NCI-H2196 (cell line): Measurements from ENCODE around the gene CDC42EP3.

Experiments used
- DNase-seq: peaks from one replicate; lab custom pipeline; 2025; ENCODE audit not compliant: unreplicated experiment; lab: John Stamatoyannopoulos, UW

The CDC42EP3 gene

DNA sequence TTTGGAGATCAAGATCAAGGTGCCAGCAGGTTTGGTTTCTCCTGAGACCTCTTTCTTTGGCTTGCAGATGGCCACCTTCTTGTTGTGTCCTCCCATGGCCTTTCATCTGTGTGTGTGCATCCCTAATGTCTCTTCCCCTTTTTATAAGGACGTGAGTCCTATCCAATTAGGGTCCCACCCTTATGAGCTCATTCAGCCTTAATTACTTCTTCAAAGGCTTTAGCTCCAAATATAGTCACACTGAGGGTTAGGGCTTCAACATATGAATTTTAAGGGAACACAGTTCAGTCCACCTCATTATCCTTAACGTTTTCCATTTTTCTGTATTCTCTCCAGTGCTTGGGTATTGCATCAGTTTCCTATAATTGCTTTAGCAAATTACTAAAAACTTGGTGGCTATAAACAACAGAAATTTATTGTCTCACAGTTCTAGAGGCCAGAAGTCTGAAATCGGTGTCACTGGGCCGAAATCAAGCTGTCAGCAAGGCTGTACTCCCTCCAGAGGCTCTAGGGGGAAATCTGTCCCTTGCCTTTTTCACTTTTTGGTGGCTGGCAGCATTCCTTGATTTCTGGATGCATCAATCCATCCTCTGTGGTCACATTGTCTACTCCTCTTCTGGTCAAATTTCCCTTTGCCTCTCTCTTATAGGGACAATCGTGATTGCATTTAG, 34.1 kb downstream of the CDC42EP3 start:
- DNase-seq = no peak

DNA sequence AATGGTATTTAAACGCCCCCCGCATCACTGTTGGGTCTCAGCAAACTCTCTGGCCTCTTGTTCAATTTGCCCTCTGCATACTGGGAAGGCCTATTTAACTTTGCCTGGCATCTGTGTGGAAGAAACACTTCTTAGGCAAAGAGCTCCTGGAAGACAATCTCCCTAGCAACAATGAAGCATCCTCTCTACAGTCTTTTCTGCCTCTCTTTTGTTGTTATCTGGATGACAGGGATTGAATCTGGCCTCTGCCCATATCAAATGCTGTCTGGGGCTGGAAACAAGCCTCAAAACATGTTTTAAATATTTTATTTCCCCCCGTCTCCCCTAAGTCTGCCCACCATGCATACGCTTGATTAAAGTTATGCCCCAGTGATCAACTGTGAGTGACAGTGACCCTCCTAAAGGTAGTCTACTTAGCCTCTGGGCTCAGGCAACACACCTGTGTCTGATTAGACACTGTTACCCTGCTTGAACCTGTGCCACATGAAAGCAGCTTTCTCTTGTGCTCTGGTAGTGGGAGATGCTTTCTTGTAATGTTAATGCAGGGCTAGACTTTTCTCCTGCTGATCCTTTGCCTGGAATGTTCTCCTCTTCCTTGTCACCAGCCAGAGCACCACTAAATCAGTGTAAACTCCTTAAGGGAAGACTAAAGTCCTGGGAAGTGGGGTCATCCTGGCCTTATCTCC, 34.9 kb downstream of the CDC42EP3 start:
- DNase-seq = no peak

DNA sequence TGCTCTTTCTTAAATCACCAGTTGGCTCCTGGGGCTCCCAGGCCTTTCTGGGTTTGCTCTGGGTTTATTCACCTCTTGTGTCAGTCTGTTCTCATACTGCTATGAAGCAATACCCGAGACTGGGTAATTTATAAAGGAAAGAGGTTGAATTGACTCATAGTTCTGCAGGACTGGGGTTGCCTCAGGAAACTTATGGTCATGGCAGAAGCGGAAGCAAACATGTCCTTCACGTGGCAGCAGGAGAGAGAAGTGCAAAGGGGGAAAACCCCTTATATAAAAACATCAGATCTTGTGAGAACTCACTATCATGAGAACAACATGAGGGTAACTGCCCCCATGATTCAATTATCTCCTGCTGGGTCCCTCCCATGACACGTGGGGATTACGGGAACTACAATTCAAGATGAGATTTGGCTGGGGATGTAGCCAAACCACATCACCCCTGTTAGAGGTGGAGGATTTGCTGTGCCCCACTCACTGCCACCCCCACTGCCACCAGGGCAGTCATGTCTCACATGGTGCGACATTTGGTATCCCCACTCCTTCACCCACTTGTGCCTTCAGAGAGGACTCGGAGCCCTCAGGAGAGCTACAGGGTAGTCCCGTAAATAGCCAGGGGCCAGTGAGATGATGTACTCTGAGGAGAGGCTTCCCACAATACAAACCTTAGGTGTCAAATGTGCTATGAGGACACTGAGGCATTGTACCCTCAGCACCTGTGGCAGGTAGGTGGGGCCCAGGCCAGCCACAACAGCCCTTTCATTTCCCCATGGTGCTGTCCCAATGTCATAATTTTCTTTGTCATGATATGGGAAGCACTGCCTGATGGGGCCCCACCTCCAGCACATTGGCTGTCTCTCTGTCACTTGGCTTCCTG, 35.7 kb downstream of the CDC42EP3 start:
- DNase-seq = no peak

DNA sequence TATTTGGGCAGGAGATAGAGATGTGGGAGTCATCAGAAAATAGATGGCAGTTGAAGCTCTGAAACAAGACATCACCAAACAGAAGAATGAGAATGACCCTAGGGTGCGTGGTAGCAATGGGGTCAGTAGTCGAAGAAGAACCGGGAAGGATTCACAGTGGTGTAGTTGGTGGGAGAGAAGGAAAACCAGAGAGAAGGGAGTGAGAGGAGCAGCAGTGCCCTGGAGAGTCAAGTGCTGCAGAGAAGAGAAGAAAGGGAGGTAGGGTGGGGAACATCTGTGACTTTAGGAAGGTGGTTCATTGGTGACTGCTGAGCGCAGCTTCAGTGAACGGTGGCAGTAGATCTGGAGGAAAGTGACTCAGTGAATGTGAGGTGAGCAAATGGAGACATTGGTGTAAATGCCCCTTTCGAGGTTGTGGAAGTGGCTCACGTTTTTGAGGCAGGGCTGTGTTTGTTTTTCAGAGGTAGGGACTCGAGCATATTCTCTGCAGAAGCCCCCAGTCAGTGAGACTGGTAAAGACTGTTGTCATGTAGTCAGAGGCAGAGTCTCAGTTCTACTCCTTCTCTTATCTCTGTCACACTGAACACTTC, 36.4 kb downstream of the CDC42EP3 start:
- no peak for DNase-seq

DNA sequence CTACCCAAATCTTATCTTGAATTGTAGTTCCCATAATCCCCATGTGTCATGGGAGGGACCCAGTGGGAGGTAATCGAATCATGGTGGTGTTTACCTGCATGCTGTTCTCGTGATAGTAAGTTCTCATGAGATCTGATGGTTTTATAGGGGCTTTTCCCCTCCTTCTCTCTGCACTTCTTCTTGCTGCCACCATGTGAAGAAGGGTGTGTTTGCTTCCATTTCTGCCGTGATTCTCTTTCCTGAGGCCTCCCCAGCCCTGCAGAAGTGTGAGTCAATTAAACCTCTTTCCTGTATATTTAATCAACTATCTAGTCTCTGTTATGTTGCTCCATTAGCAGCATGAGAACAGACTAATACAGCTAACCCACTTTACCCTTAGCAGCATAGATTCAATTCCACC, 37.6 kb downstream of the CDC42EP3 start:
- no peak for DNase-seq

DNA sequence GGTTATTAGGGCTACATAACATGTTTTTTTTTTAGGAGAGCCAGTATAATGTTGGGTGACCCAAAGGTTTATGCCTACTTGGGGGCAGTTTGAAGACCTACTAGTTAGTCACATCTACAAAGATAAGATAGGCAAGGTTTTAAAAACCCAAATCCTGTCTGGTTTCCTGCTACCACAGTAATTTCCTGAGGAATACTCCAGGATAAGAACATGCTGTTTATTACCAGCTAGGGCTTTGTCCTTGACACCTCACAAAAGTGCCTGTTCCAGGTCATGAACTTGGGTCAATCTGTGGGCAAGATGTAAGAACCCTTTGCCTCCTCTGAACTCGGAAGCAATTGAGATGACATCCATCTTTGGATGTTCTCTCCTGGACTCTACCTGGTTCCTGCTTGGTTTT, 38.2 kb downstream of the CDC42EP3 start:
- no peak for DNase-seq

DNA sequence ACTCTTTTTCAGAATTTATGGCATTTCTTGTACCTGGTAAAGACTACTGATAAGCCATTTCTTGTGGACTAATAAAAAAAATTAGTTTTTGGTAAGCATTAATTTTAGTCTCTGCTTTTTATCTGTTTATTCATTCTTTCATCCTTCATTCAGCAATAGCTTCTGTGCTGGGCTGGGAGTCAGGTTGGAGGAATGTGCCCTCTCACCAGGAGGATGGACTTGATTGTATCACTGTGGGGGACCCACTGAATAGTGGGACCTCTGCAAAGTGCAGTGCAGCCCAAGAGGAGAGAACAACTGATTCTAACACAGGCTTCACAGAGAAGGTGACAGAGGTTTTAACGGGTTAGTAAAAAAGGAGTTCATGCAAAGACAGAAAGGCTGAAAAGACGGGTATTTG, 39.1 kb downstream of the CDC42EP3 start:
- DNase-seq = no peak

DNA sequence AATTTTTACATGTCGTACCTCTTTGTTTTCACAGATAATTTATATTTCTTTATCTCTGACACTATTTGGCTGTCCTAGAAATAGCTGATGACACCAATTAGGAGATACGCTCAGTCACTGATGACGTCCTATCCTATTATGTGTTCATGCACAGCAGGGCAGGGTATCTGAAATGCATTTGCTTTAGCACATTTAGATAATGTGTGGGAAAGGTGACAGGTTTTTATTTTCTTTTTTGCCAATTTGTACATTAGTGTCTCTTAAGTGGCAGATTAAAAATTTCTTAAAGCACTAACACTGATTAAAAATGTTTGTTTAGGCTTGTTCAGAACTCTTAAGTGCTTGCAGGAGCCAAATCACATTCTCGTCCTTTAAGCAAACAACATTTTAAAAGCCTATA, 39.7 kb downstream of the CDC42EP3 start:
- DNase-seq = no peak

DNA sequence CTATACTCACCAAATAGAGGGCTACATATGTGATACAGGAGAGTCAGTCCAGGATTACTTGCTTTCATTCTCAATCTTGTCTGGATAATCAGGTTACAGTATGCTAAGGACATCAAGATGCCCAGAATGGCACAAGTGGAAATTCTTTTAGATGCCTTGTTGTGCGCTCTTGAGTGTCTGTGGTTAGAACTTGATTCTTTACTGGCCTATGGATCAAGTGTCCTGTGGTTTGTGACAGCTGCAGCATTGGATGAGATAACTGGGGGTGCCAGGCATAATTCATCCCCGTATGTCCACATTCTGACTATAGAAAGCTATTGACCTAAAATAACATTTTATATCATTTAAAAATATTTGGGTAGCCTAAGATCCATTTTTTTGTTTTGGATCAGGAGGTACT, 40.1 kb downstream of the CDC42EP3 start:
- DNase-seq = peak; percentile 34

DNA sequence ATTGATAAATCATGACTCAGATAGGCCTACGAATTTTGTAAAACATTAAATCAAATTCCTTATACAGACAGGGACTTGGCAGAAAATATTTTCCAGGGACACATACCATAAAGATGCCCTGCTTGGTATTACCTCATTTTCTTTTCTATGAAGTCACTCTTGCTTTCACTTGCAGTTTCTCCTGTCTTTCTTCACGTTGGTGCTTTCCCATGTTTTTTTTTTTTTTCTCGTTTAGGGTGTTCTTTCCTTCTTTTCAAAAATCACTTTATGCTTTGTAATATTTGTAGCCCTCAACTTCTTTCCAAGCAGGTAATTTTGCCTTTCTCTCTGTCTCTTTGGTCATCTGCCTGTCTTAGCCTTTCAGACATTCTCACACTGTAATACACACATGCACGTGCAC, 40.7 kb downstream of the CDC42EP3 start:
- DNase-seq = no peak

DNA sequence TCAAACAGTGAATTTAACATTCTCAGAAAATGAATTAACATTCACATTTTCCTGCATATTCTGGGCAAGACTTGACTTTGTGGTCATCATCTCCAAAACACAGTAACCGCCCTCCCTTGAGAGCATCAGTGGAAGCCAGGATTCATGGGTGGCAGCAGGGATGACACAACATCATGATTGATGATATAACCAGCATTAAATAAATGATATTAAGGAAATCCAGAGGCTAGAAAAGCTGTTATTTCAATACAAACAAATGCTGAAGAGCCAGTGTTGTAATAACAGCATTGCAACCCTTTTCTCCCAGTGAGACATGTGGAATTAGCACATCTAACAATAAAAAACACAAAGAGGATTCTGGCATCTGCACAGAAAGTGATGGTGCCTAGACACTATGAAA, 41.1 kb downstream of the CDC42EP3 start:
- DNase-seq = no peak

DNA sequence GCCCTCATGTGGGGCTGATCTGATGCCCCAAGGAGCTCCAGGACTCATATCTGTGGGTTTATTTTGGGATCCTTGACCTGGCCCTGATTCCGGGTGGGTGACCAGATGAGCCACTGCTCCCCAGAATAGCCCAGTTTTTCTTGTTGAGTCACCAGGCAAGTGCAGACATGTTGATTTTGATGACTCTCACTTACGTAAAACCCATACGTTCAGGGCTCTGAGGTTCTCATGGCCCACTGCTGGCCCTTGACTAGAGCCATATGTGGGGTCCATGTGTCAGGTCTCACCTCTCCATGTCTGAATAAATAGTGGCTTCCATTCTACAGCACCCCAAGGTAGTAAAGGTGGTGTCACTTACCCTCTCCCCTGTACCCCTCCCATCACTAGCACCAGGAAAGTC, 41.9 kb downstream of the CDC42EP3 start:
- no peak for DNase-seq

DNA sequence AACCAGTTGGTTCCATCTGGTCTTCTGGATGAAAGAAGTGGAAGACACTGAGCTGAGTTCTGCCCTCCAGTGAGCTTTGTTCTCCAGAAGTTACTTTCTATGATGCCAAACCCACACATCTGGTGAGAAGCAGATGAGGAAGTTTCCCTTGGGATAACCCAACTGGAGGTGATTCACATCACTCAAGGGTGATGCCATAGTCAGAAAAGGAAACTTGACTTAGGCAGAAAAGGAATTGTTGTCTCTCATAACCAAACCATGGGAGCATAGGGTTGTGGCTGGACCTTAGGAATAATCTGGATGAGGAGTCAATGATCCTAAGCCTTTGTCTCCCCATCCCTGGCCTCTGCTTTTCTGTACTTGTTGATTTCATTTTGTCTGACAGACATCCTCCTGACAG, 43.7 kb downstream of the CDC42EP3 start:
- DNase-seq = no peak

DNA sequence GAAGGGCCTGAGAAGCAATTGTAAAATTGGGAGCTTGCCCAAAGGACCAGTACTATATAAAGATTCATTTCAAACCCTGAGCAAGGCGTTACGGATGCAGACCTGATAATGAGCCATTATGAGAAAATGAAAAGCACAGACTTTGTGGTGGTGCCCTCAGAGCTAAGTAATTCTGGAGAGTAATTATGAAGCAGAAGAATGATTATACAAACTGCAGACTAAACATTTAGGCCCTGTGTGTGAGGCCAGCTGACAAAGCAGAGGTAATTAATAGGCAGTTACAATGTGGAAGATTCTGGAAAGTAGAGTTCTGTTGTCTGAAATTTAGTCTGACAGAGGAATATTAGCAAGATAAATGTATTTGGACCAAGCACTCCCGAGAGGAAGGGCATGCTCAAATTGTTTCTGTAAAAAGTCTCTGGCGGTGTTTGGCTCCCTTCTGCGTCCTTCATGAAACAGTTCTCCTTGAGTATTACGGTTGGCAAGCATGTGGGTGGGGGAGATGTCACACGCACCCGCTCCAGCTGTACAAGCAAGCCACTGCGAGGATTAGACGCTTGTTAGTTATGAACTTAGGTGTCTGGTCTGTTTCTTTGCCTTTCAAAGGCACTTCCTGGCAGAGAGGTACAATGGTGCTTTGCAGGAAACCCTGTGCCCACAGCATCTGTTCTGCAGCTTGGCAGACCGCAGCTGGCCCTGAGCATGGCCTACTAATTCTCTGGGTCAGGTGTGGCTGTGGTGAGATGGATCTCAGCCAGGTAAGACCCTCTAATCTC, 45.5 kb downstream of the CDC42EP3 start:
- DNase-seq = no peak

DNA sequence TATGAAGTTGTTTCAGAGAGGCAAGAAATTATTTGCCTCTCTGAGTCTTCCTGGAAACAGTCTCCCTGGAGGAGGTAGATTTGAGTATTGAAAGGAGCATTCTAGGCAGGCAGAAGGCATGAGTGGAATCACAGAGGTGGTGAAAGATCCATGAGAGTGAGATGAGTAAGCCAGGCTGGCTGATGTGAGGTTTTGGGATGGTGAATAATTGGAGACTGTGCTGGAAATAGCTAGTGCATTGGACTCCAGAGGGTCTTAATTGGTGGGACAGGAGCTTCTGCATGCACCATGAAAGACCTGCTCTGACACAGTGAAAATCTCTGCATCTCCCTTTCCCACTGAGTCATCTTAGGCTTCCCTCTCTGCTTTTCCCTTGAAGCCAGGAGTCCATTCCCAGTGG, 46.3 kb downstream of the CDC42EP3 start:
- no peak for DNase-seq

DNA sequence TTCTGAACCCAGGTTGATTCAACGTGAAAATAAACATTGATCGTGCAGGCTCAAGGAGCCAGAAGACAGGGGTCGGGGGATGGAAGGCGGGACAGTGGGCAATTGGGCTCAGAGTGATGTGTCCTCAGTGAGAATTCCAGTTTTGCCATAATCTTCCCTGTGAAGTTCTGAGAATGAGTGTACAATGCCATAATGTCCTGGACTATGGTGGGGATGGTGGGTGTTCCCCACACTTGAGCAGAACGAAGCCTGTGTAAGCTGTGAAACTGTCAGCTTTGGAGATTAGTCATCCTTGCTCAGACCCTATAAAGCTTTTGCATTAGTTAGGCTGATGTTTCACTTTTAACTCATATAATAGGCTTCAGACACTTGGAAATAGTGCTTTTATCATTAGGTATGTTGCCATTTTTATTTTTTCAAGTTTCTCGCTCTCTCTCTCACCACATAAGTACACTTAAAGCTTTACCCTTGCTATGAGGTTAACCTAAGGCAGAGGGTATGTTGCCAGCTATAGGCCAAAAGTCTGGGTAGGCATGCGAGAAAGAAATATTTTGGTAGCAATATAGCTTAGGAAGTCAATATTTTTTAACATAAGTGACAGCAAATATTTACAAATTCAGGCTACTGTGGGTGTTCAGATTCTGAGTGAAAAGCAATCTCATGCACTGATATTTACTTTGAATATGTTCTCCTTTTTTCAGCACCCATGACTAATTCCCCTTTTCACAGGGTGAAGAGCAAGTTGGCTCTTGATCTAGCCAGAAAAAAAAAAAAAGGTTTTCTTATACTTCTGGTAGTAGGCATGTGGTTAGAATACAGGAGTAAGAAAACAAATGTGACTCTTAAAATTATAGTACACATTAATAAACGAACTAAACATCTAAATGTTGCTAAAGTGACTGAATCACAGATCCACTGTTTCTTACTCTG, 47.2 kb downstream of the CDC42EP3 start:
- DNase-seq = no peak

DNA sequence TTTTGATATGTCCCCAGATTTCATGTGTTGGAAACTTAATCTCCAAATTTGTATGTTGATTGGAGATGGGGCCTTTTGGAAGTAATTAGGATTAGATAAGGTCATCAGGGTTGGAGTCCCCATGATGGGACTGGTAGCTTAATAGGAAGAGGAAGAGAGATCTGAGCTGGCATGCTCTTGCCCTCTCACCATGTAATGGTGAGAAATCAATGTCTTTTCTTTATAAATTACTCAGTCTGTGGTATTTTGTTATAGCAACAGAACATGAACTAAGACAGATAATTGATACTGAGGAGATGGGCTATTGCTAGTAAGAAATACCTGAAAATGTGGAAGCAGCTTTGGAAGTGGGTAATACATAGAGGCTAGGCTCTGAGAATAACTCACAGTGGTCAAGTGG, 48.0 kb downstream of the CDC42EP3 start:
- no peak for DNase-seq

DNA sequence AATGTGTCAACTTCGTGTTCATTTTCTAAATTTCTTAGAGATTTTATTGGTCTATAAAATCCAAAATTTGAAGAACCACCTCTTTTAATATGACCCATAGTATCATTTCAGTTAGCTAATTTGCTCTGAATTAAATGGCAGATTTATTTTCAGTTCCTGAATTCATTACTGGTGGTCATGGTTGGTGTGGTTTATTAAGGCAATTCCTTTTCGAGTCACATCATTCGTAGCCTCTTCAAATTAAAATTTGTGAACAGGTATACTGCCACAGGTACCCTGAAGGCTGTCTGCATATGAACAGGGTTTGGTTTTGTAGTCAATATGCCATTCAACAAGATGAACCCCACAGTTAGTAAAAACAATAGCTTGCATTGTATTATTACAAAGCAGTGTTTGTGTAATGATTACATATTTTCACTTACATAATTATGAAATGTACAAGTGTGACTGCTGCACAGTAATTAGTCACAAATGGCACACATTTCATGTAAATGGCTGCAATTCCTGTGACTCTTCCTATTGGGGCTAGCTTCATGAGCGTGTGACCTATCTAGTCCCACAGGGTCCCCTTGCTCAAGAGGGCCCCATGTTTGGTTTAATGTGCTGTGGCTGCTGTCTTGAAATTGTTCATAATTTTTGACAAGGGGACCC, 48.9 kb downstream of the CDC42EP3 start:
- no peak for DNase-seq

DNA sequence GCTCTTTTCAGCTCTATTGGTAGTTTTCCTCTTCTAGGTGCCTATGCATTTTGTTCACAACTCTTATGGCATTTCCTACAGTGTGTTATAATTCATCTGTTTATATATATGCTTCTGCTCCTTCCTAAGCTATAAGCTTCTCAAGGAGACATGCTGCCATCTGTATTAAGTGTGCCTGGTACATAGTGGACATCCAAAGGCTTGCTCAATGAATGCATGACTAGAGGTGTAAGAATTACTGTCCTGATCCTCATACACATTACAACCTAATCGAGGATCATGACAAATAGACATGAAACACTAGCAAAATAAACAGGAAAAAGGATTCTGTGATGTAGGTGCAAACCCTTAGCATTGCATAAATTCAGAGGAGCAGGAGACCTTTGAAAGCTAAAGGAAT, 50.2 kb downstream of the CDC42EP3 start:
- no peak for DNase-seq
